KMS-11 (cell line): ENCODE data around the gene SHC2.

Experiments
- H2AFZ ChIP-seq: fragments of 200-600 bp; sonication (generic); 2 replicates; pipeline ENCODE4 v1.6.1; 2016; ENCODE audit warnings: antibody characterized with exemption, mixed run types, low read depth
- H3K27ac ChIP-seq: fragments of 200-600 bp; sonication (generic); 2 replicates; pipeline ENCODE4 v1.6.1; 2016; ENCODE audit warnings: mild to moderate bottlenecking, mixed run types
- H3K27me3 ChIP-seq: fragments of 200-600 bp; sonication (generic); 2 replicates; pipeline ENCODE4 v1.6.1; 2017; ENCODE audit warnings: mild to moderate bottlenecking, low read depth, mixed run types, moderate library complexity; ENCODE audit not compliant: insufficient read depth
- H3K36me3 ChIP-seq: fragments of 200-600 bp; sonication (generic); 2 replicates; pipeline ENCODE4 v1.6.1; 2017; ENCODE audit warnings: mild to moderate bottlenecking, mixed run types; ENCODE audit not compliant: insufficient read depth
- H3K4me1 ChIP-seq: fragments of 200-600 bp; sonication (generic); 2 replicates; pipeline ENCODE4 v1.6.1; 2016; ENCODE audit warnings: mild to moderate bottlenecking, low read depth, mixed run types; ENCODE audit not compliant: poor library complexity, severe bottlenecking
- H3K4me2 ChIP-seq: fragments of 200-600 bp; sonication (generic); 2 replicates; pipeline ENCODE4 v1.7.0; 2016; ENCODE audit warnings: mild to moderate bottlenecking, mixed run types
- H3K4me3 ChIP-seq: fragments of 200-600 bp; sonication (generic); IDR thresholded peaks from 2 replicates; pipeline ENCODE4 v1.6.1; 2017; ENCODE audit warnings: low read depth, low read length, mixed read lengths; ENCODE audit not compliant: insufficient read depth
- H3K79me2 ChIP-seq: fragments of 200-600 bp; sonication (generic); 2 replicates; pipeline ENCODE4 v1.6.1; 2016; ENCODE audit warnings: low read depth, mixed run types; ENCODE audit not compliant: insufficient read depth
- H3K9ac ChIP-seq: fragments of 200-600 bp; sonication (generic); 2 replicates; pipeline ENCODE4 v1.6.1; 2016; ENCODE audit warnings: mild to moderate bottlenecking, mixed run types
- H4K20me1 ChIP-seq: fragments of 200-600 bp; sonication (generic); 2 replicates; pipeline ENCODE4 v1.6.1; 2016; ENCODE audit warnings: mild to moderate bottlenecking, mixed run types; ENCODE audit not compliant: insufficient read depth
- CTCF ChIP-seq: fragments of 200-600 bp; sonication (generic); conservative IDR thresholded peaks from 2 replicates; pipeline ENCODE4 v1.6.1; 2017; ENCODE audit warnings: low read depth, mild to moderate bottlenecking, antibody characterized with exemption, low read length, moderate library complexity, mixed read lengths

Gene SHC2

GRCh38 chr19:371501-372168 is 89.2 kb downstream of the SHC2 start:
- H3K9ac ChIP-seq: no peak overlapping the region
- no peak overlapping the region for H3K27ac ChIP-seq
- peaks cover 87% of the 10 kb centered on the region for H3K27me3 ChIP-seq

GRCh38 chr19:370641-371330 is 90.0 kb downstream of the SHC2 start:
- Histone ChIP-seq H3K36me3 (no peaks in the 10 kb centered on the region), H3K4me2 (no peak overlapping the region), H3K79me2 (no peaks in the 10 kb centered on the region), H2AFZ (no peak overlapping the region), H3K27me3 (peaks cover 88% of the 10 kb centered on the region), H3K4me3 (no peak overlapping the region), H3K4me1 (no peaks in the 10 kb centered on the region), H3K9ac (no peak overlapping the region), H4K20me1 (no peaks in the 10 kb centered on the region), H3K27ac (no peak overlapping the region)
- no peak for TF ChIP-seq CTCF

More at GRCh38 chr19:371501-372168, 89.2 kb downstream of the SHC2 start:
- Histone ChIP-seq H3K79me2 (no peaks in the 10 kb centered on the region), H3K4me2 (no peak overlapping the region), H3K36me3 (no peaks in the 10 kb centered on the region), H3K4me3 (no peak overlapping the region), H3K4me1 (no peaks in the 10 kb centered on the region), H2AFZ (no peak overlapping the region), H4K20me1 (no peaks in the 10 kb centered on the region)
- no peak for TF ChIP-seq CTCF

- H3K27ac ChIP-seq: no peak overlapping the region
- H3K79me2 ChIP-seq: no peaks in the 10 kb centered on the region
These were observed 91.0 kb downstream of the SHC2 start for GRCh38 chr19:369876-370275.

GRCh38 chr19:369256-369655 is 91.6 kb downstream of the SHC2 start:
- no peak for TF ChIP-seq CTCF
- no peak overlapping the region for H2AFZ ChIP-seq

More at GRCh38 chr19:369876-370275, 91.0 kb downstream of the SHC2 start:
- no peak overlapping the region for H3K9ac ChIP-seq
- no peaks in the 10 kb centered on the region for H4K20me1 ChIP-seq
- H3K27me3 ChIP-seq: peaks cover 88% of the 10 kb centered on the region
- H3K4me3 ChIP-seq: no peak overlapping the region
- H3K4me2 ChIP-seq: no peak overlapping the region
- no peaks in the 10 kb centered on the region for H3K4me1 ChIP-seq
- no peaks in the 10 kb centered on the region for H3K36me3 ChIP-seq
- no peak overlapping the region for H2AFZ ChIP-seq
- TF ChIP-seq CTCF: no peak

More at GRCh38 chr19:369256-369655, 91.6 kb downstream of the SHC2 start:
- no peak overlapping the region for H3K4me2 ChIP-seq
- no peaks in the 10 kb centered on the region for H3K4me1 ChIP-seq
- H4K20me1 ChIP-seq: no peaks in the 10 kb centered on the region
- H3K36me3 ChIP-seq: no peaks in the 10 kb centered on the region
- peaks cover 86% of the 10 kb centered on the region for H3K27me3 ChIP-seq
- no peak overlapping the region for H3K9ac ChIP-seq
- H3K4me3 ChIP-seq: no peak overlapping the region
- H3K79me2 ChIP-seq: no peaks in the 10 kb centered on the region
- H3K27ac ChIP-seq: no peak overlapping the region
